Measurements from ENCODE around the gene MLLT3. TPM values are rescaled to one million over a fixed set of nuclear protein-coding genes. Genes with fewer than 3 reads are reported as not detected.

MLLT3 gene
- total RNA-seq, 1 donor, result 17.4 TPM

GRCh38 chr9:20566401-20566800 is 55.9 kb downstream of the MLLT3 start:
- no peak overlapping the region for H2AFZ ChIP-seq (ENCODE audit: low read length)
- no peaks in the 10 kb centered on the region for H3K36me3 ChIP-seq (ENCODE audit: insufficient read depth, low read length)
- H3K4me2 ChIP-seq (ENCODE audit: insufficient read depth, low read length), result no peak overlapping the region
- H3K79me2 ChIP-seq (ENCODE audit: insufficient read depth, low read length), result peaks cover 5% of the 10 kb centered on the region
- H3K4me3 ChIP-seq (ENCODE audit: insufficient read depth, low read length), result no peak overlapping the region
- DNase-seq (ENCODE audit: insufficient read length, low spot score, missing footprints), result peak; percentile 47
- no peak overlapping the region for H3K27ac ChIP-seq (ENCODE audit: low read depth, low read length)
- H3K9me3 ChIP-seq (ENCODE audit: low read depth, low read length), result no peaks in the 10 kb centered on the region
- no peak for TF ChIP-seq CTCF (IDR thresholded peaks at IDR 0.05; ENCODE audit: extremely low read depth, low read depth, low read length)
- peaks cover 17% of the 10 kb centered on the region for H3K4me1 ChIP-seq (ENCODE audit: insufficient read depth, low read length)
- no peaks in the 10 kb centered on the region for H3K27me3 ChIP-seq (ENCODE audit: insufficient read depth, low read length)
- H4K20me1 ChIP-seq (ENCODE audit: insufficient read depth, low read length), result no peaks in the 10 kb centered on the region

GRCh38 chr9:20564650-20565049 is 57.6 kb downstream of the MLLT3 start:
- Histone ChIP-seq H3K27me3 (ENCODE audit: insufficient read depth, low read length) (no peaks in the 10 kb centered on the region), H3K4me3 (ENCODE audit: insufficient read depth, low read length) (no peak overlapping the region), H3K4me1 (ENCODE audit: insufficient read depth, low read length) (peaks cover 3% of the 10 kb centered on the region), H3K4me2 (ENCODE audit: insufficient read depth, low read length) (no peak overlapping the region), H3K36me3 (ENCODE audit: insufficient read depth, low read length) (no peaks in the 10 kb centered on the region), H3K79me2 (ENCODE audit: insufficient read depth, low read length) (peaks cover 5% of the 10 kb centered on the region), H2AFZ (ENCODE audit: low read length) (no peak overlapping the region), H3K9me3 (ENCODE audit: low read depth, low read length) (no peaks in the 10 kb centered on the region), H4K20me1 (ENCODE audit: insufficient read depth, low read length) (no peaks in the 10 kb centered on the region), H3K27ac (ENCODE audit: low read depth, low read length) (no peak overlapping the region)
- TF ChIP-seq CTCF (IDR thresholded peaks at IDR 0.05; ENCODE audit: extremely low read depth, low read depth, low read length), result no peak
- DNase-seq (ENCODE audit: insufficient read length, low spot score, missing footprints), result no peak

- Histone ChIP-seq H4K20me1 (ENCODE audit: insufficient read depth, low read length) (no peaks in the 10 kb centered on the region), H3K36me3 (ENCODE audit: insufficient read depth, low read length) (no peaks in the 10 kb centered on the region), H3K4me2 (ENCODE audit: insufficient read depth, low read length) (no peak overlapping the region), H2AFZ (ENCODE audit: low read length) (no peak overlapping the region), H3K27ac (ENCODE audit: low read depth, low read length) (no peak overlapping the region), H3K27me3 (ENCODE audit: insufficient read depth, low read length) (no peaks in the 10 kb centered on the region), H3K9me3 (ENCODE audit: low read depth, low read length) (no peaks in the 10 kb centered on the region), H3K4me1 (ENCODE audit: insufficient read depth, low read length) (peaks cover 7% of the 10 kb centered on the region), H3K4me3 (ENCODE audit: insufficient read depth, low read length) (no peak overlapping the region), H3K79me2 (ENCODE audit: insufficient read depth, low read length) (peaks cover under 1% of the 10 kb centered on the region)
- no peak for TF ChIP-seq CTCF (IDR thresholded peaks at IDR 0.05; ENCODE audit: extremely low read depth, low read depth, low read length)
- DNase-seq (ENCODE audit: insufficient read length, low spot score, missing footprints), result no peak
Measured at GRCh38 chr9:20563917-20564316, 58.4 kb downstream of the MLLT3 start.

- TF ChIP-seq CTCF (IDR thresholded peaks at IDR 0.05; ENCODE audit: extremely low read depth, low read depth, low read length), result no peak
- no peak overlapping the region for H3K4me3 ChIP-seq (ENCODE audit: insufficient read depth, low read length)
- H2AFZ ChIP-seq (ENCODE audit: low read length), result no peak overlapping the region
- no peaks in the 10 kb centered on the region for H3K9me3 ChIP-seq (ENCODE audit: low read depth, low read length)
- peak overlapping the region; percentile 13 for H3K4me2 ChIP-seq (ENCODE audit: insufficient read depth, low read length)
- H3K36me3 ChIP-seq (ENCODE audit: insufficient read depth, low read length), result no peaks in the 10 kb centered on the region
- DNase-seq (ENCODE audit: insufficient read length, low spot score, missing footprints), result no peak
- no peaks in the 10 kb centered on the region for H4K20me1 ChIP-seq (ENCODE audit: insufficient read depth, low read length)
- no peaks in the 10 kb centered on the region for H3K27me3 ChIP-seq (ENCODE audit: insufficient read depth, low read length)
- peaks cover 1% of the 10 kb centered on the region for H3K79me2 ChIP-seq (ENCODE audit: insufficient read depth, low read length)
- peaks cover 17% of the 10 kb centered on the region for H3K4me1 ChIP-seq (ENCODE audit: insufficient read depth, low read length)
- H3K27ac ChIP-seq (ENCODE audit: low read depth, low read length), result no peak overlapping the region
Measured at GRCh38 chr9:20562051-20562450, 60.2 kb downstream of the MLLT3 start.

Data from osteoblast (primary cell).